Type B pancreatic cell (in vitro differentiated cells): ENCODE measurements around the gene SYNDIG1L. TPM values are rescaled to one million over a fixed set of nuclear protein-coding genes. Genes with fewer than 3 reads are reported as not detected.
"Not testable (repeated sequence)": the region's sequence is repeated elsewhere in the genome, so short reads cannot be mapped to it uniquely, and the experiment has no call there.

Source experiments
- DNase-seq: peaks from one replicate; pipeline ENCODE4 v3.0.0; 2021; ENCODE audit warnings: mixed read lengths; ENCODE audit not compliant: unreplicated experiment; ENCODE audit errors: extremely low spot score
- H3K27ac Mint-ChIP-seq: 2 replicates; pipeline ENCODE4 v1.8.0; 2021; ENCODE audit warnings: mild to moderate bottlenecking, mixed read lengths
- H3K27me3 Mint-ChIP-seq: 2 replicates; pipeline ENCODE4 v1.8.0; 2021; ENCODE audit warnings: mixed read lengths
- H3K36me3 Mint-ChIP-seq: 2 replicates; pipeline ENCODE4 v1.8.0; 2021; ENCODE audit warnings: mixed read lengths
- H3K4me1 Mint-ChIP-seq: one replicate; pipeline ENCODE4 v1.8.0; 2021; ENCODE audit warnings: mixed read lengths; ENCODE audit not compliant: unreplicated experiment
- H3K4me3 Mint-ChIP-seq: 2 replicates; pipeline ENCODE4 v1.8.0; 2021; ENCODE audit warnings: mild to moderate bottlenecking, mixed read lengths
- H3K9me3 Mint-ChIP-seq: 2 replicates; pipeline ENCODE4 v1.8.0; 2021; ENCODE audit warnings: mixed read lengths
- total RNA-seq: library from RNA; stranded (reverse); gene quantifications from 2 replicates; pipeline ENCODE4 v1.2.1, GENCODE V29; 2021; ENCODE audit warnings: low replicate concordance
- TF ChIP-seq, protein P1 (sequence below): fragments of 200-600 bp; sonication (generic); conservative IDR thresholded peaks from 2 replicates; pipeline ENCODE4 v1.5.0; 2021; ENCODE audit warnings: antibody characterized with exemption, mild to moderate bottlenecking

SYNDIG1L gene
- total RNA-seq, 1 donor from 2014 or later, result 0.36 TPM

DNA sequence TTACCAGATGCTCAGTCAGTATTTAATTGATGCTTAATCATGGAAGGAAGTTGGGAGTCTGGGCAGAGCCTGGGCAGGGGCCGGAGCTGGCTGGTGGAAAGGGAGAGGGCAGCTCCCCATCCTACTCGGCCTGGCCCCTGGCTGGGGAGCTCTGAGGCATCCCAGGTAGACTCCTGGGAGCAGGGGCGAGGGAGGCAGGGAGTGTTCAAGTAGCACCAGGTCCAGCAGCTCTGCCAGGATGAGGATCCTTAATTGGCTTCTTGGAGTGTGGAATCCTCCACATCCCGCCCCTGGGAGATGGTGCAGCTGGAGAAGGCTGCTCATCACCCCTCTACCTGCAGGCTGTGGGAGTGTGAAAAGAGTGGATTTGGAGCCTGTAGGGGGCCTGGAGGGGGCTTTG is 30.9 kb downstream of the SYNDIG1L start:
- DNase-seq, result no peak
- Mint-ChIP-seq H3K9me3 (no peaks in the 10 kb centered on the region), H3K4me1 (peaks cover 2% of the 10 kb centered on the region), H3K27ac (no peak overlapping the region), H3K36me3 (no peaks in the 10 kb centered on the region), H3K4me3 (no peak overlapping the region), H3K27me3 (peaks cover 42% of the 10 kb centered on the region)
- TF ChIP-seq, protein P1, sequence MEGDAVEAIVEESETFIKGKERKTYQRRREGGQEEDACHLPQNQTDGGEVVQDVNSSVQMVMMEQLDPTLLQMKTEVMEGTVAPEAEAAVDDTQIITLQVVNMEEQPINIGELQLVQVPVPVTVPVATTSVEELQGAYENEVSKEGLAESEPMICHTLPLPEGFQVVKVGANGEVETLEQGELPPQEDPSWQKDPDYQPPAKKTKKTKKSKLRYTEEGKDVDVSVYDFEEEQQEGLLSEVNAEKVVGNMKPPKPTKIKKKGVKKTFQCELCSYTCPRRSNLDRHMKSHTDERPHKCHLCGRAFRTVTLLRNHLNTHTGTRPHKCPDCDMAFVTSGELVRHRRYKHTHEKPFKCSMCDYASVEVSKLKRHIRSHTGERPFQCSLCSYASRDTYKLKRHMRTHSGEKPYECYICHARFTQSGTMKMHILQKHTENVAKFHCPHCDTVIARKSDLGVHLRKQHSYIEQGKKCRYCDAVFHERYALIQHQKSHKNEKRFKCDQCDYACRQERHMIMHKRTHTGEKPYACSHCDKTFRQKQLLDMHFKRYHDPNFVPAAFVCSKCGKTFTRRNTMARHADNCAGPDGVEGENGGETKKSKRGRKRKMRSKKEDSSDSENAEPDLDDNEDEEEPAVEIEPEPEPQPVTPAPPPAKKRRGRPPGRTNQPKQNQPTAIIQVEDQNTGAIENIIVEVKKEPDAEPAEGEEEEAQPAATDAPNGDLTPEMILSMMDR, result no peak

GRCh38 chr14:74394549-74394948 is 31.5 kb downstream of the SYNDIG1L start:
- Mint-ChIP-seq H3K27me3 (peaks cover 38% of the 10 kb centered on the region), H3K27ac (no peak overlapping the region), H3K4me3 (no peak overlapping the region), H3K36me3 (no peaks in the 10 kb centered on the region), H3K9me3 (no peaks in the 10 kb centered on the region), H3K4me1 (no peaks in the 10 kb centered on the region)
- DNase-seq, result no peak
- TF ChIP-seq, protein P1, result no peak

GRCh38 chr14:74392616-74393570 is 33.1 kb downstream of the SYNDIG1L start:
- TF ChIP-seq, protein P1, result no peak
- Mint-ChIP-seq H3K27me3 (peaks cover 25% of the 10 kb centered on the region), H3K36me3 (no peaks in the 10 kb centered on the region), H3K9me3 (no peaks in the 10 kb centered on the region), H3K27ac (no peak overlapping the region), H3K4me3 (no peak overlapping the region), H3K4me1 (no peaks in the 10 kb centered on the region)
- no peak for DNase-seq

GRCh38 chr14:74391479-74391878 is 34.5 kb downstream of the SYNDIG1L start:
- TF ChIP-seq, protein P1, result no peak
- H3K27me3 Mint-ChIP-seq, result peaks cover 20% of the 10 kb centered on the region
- no peaks in the 10 kb centered on the region for H3K4me1 Mint-ChIP-seq
- H3K4me3 Mint-ChIP-seq, result no peak overlapping the region
- DNase-seq, result no peak
- no peak overlapping the region for H3K27ac Mint-ChIP-seq
- H3K9me3 Mint-ChIP-seq, result no peaks in the 10 kb centered on the region
- H3K36me3 Mint-ChIP-seq, result no peaks in the 10 kb centered on the region

GRCh38 chr14:74390505-74390904 is 35.5 kb downstream of the SYNDIG1L start:
- H3K27ac Mint-ChIP-seq, H3K4me1 Mint-ChIP-seq, DNase-seq, H3K4me3 Mint-ChIP-seq, H3K36me3 Mint-ChIP-seq, H3K9me3 Mint-ChIP-seq: not testable (repeated sequence)
- peaks cover 21% of the 10 kb centered on the region for H3K27me3 Mint-ChIP-seq

GRCh38 chr14:74389980-74390379 is 36.0 kb downstream of the SYNDIG1L start:
- Mint-ChIP-seq H3K4me3 (no peak overlapping the region), H3K27me3 (peaks cover 21% of the 10 kb centered on the region), H3K9me3 (no peaks in the 10 kb centered on the region), H3K36me3 (no peaks in the 10 kb centered on the region), H3K27ac (no peak overlapping the region), H3K4me1 (no peaks in the 10 kb centered on the region)
- DNase-seq, result no peak
- TF ChIP-seq, protein P1, result no peak
